Immature natural killer cell (primary cell): Measurements from ENCODE around the gene KCNMB3. TPM values are rescaled to one million over a fixed set of nuclear protein-coding genes. Genes with fewer than 3 reads are reported as not detected.
"Not testable (repeated sequence)": the region's sequence is repeated elsewhere in the genome, so short reads cannot be mapped to it uniquely, and the experiment has no call there.

Experiments
- DNase-seq, 3 donors: peaks; one replicate each; pipeline ENCODE4 v3.0.0; 2022; ENCODE audit warnings: mixed read lengths in 1 of 3
- H3K27ac Mint-ChIP-seq, 6 donors: one replicate each; pipeline ENCODE4 v1.8.0; 2020; ENCODE audit warnings: mixed read lengths in 6 of 6, mild to moderate bottlenecking in 5 of 6, inconsistent platforms in 4 of 6, moderate library complexity in 3 of 6
- H3K27me3 Mint-ChIP-seq, 3 donors: one replicate each; pipeline ENCODE4 v1.8.0; 2020 to 2021; ENCODE audit warnings: low read depth in 3 of 3, mild to moderate bottlenecking in 3 of 3, mixed read lengths in 3 of 3, moderate library complexity in 3 of 3, inconsistent platforms in 1 of 3
- H3K36me3 Mint-ChIP-seq, 3 donors: one replicate each; pipeline ENCODE4 v1.8.0; 2020; ENCODE audit warnings: mixed read lengths in 3 of 3, inconsistent platforms in 2 of 3, mild to moderate bottlenecking in 2 of 3
- H3K4me1 Mint-ChIP-seq, 2 donors: one replicate each; pipeline ENCODE4 v1.8.0; 2020; ENCODE audit warnings: inconsistent platforms in 2 of 2, mild to moderate bottlenecking in 2 of 2, mixed read lengths in 2 of 2, moderate library complexity in 1 of 2
- H3K4me3 Mint-ChIP-seq, 5 donors: one replicate each; pipeline ENCODE4 v1.8.0; 2020; ENCODE audit warnings: mild to moderate bottlenecking in 5 of 5, mixed read lengths in 5 of 5, inconsistent platforms in 3 of 5, moderate library complexity in 3 of 5
- H3K9me3 Mint-ChIP-seq, 6 donors: one replicate each; pipeline ENCODE4 v1.8.0; 2020; ENCODE audit warnings: mild to moderate bottlenecking in 6 of 6, mixed read lengths in 6 of 6, inconsistent platforms in 4 of 6, moderate library complexity in 3 of 6
- polyA plus RNA-seq, 3 donors: library from polyadenylated mRNA; unstranded; fragments of 300-500 nt; fragmentation: Illumina TruSeq; gene quantifications; one replicate each; pipeline ENCODE4 v1.2.3, GENCODE V29; 2021

KCNMB3 gene
- polyA plus RNA-seq, 3 donors from 2014 or later: 0.20 to 0.43 TPM; not detected in 1

GRCh38 chr3:179215550-179215949, 35.4 kb downstream of the KCNMB3 start:
- peak overlapping the region in 1 of 6 donors; percentile 28 for H3K27ac Mint-ChIP-seq
- not testable (repeated sequence) for H3K27me3 Mint-ChIP-seq, H3K9me3 Mint-ChIP-seq, H3K4me1 Mint-ChIP-seq, H3K4me3 Mint-ChIP-seq, DNase-seq
- H3K36me3 Mint-ChIP-seq: peaks cover 0 to 19% (median 0%) of the 10 kb centered on the region in 3 donors

GRCh38 chr3:179200790-179201189, 50.1 kb downstream of the KCNMB3 start:
- peak overlapping the region in 1 of 6 donors; percentile 0 for H3K27ac Mint-ChIP-seq
- peaks cover 0 to 3% (median 0%) of the 10 kb centered on the region in 3 donors for H3K27me3 Mint-ChIP-seq
- DNase-seq: no peak
- H3K4me3 Mint-ChIP-seq: no peak overlapping the region
- H3K4me1 Mint-ChIP-seq: peaks cover 17 to 26% of the 10 kb centered on the region in 2 donors
- no peaks in the 10 kb centered on the region for H3K9me3 Mint-ChIP-seq
- H3K36me3 Mint-ChIP-seq: peaks cover 10 to 16% (median 13%) of the 10 kb centered on the region in 3 donors

- Mint-ChIP-seq H3K27me3 (peaks cover 0 to 3% (median 0%) of the 10 kb centered on the region in 3 donors), H3K4me3 (peak overlapping the region in 1 of 5 donors; percentile 5), H3K4me1 (peaks cover 36 to 64% of the 10 kb centered on the region in 2 donors), H3K36me3 (peaks cover 0 to 9% (median 5%) of the 10 kb centered on the region in 3 donors), H3K9me3 (no peaks in the 10 kb centered on the region), H3K27ac (peak overlapping the region in 5 of 6 donors; percentile 25 to 60 (median 40))
- no peak for DNase-seq
Measured at GRCh38 chr3:179196700-179197099, 54.2 kb downstream of the KCNMB3 start.

GRCh38 chr3:179196098-179196497, 54.8 kb downstream of the KCNMB3 start:
- H3K36me3 Mint-ChIP-seq: peaks cover 0 to 6% (median 5%) of the 10 kb centered on the region in 3 donors
- peaks cover 37 to 65% of the 10 kb centered on the region in 2 donors for H3K4me1 Mint-ChIP-seq
- no peaks in the 10 kb centered on the region for H3K9me3 Mint-ChIP-seq

GRCh38 chr3:179194931-179195330, 56.0 kb downstream of the KCNMB3 start:
- no peaks in the 10 kb centered on the region for H3K36me3 Mint-ChIP-seq
- no peaks in the 10 kb centered on the region for H3K9me3 Mint-ChIP-seq
- H3K4me3 Mint-ChIP-seq: no peak overlapping the region
- H3K27ac Mint-ChIP-seq: peak overlapping the region in 4 of 6 donors; percentile 2 to 60 (median 32)
- H3K27me3 Mint-ChIP-seq: peaks cover 0 to 3% (median 0%) of the 10 kb centered on the region in 3 donors
- H3K4me1 Mint-ChIP-seq: peaks cover 45 to 71% of the 10 kb centered on the region in 2 donors
- no peak for DNase-seq

More at GRCh38 chr3:179196098-179196497, 54.8 kb downstream of the KCNMB3 start:
- Mint-ChIP-seq H3K27me3 (peaks cover 0 to 3% (median 0%) of the 10 kb centered on the region in 3 donors), H3K27ac (peak overlapping the region in 4 of 6 donors; percentile 32 to 70 (median 65)), H3K4me3 (peak overlapping the region in 3 of 5 donors; percentile 43 to 50 (median 47))
- peak; percentile 17 to 39 (median 25) for DNase-seq

Other genes starting within 250 kb of the KCNMB3 start
- 10 to 100 TPM; 16.1 to 21.6 (median 20.8) TPM for gene ZMAT3, start 179.3 kb downstream of the KCNMB3 start, polyA plus RNA-seq
- gene PIK3CA, start 102.8 kb downstream of the KCNMB3 start, polyA plus RNA-seq: 10 to 100 TPM; 10.4 to 20.8 (median 17.2) TPM
- 10 to 100 TPM; 40.0 to 54.8 (median 46.7) TPM for gene ZNF639, start 71.9 kb upstream of the KCNMB3 start, polyA plus RNA-seq
- gene MFN1, start 96.6 kb upstream of the KCNMB3 start, polyA plus RNA-seq: 10 to 100 TPM in 1 of 3 donors, 1 to 10 TPM in 2; 2.2 to 11.1 (median 8.6) TPM
- 10 to 100 TPM in 1 of 3 donors, 1 to 10 TPM in 2; 2.2 to 12.3 (median 3.0) TPM for gene GNB4, start 200.4 kb upstream of the KCNMB3 start, polyA plus RNA-seq